Measurements from ENCODE around the gene LAS1L. TPM values are rescaled to one million over a fixed set of nuclear protein-coding genes. Genes with fewer than 3 reads are reported as not detected.
"Not testable (repeated sequence)": the region's sequence is repeated elsewhere in the genome, so short reads cannot be mapped to it uniquely, and the experiment has no call there.

The LAS1L gene
- total RNA-seq, 1 donor from 2014 or later = 10.9 TPM

- not testable (repeated sequence) for DNase-seq (ENCODE audit: low read depth in 2 of 2)
Observed at GRCh38 chrX:65518980-65519379, 15.6 kb downstream of the LAS1L start.

DNA sequence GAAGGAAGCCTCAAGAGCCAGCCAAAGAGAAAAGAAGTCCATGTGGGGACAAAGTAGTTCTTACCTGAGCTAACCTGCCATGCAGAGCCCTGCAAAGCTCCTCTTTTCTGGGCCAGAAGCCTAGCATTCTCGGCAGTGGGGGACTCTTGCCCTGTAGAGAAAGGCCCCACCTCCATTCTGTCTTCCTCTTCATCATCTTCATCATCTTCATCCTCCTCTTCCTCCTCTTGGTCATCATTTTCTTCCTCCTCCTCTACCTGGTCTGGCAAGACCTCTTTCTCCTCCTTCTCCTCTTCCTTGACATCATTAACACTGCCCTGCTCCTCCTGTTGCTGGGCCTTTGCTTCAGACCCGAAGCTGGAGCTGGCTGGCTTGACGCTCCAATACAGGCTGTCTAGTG lies 16.7 kb downstream of the LAS1L start:
- DNase-seq (ENCODE audit: low read depth in 2 of 2) = no peak

DNA sequence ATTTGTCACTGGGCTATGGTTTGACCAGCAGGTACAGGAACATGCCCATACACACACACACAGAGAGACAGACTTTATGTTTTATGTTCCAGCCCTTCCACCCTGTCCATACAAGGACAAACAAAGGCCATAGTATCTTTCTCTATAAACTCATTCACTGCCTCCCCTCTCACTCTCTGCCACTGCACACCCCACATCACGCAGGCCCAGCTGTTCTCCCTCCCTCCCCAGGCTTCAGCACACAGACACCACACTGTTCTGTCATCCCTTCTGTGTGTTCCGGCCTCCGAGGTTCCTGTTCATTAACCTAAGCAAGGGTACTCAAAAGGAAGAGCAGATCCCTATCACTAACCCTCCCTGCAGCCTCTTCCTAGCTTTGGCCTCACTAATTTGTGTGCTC lies 17.8 kb downstream of the LAS1L start:
- no peak for DNase-seq (ENCODE audit: low read depth in 2 of 2)

DNA sequence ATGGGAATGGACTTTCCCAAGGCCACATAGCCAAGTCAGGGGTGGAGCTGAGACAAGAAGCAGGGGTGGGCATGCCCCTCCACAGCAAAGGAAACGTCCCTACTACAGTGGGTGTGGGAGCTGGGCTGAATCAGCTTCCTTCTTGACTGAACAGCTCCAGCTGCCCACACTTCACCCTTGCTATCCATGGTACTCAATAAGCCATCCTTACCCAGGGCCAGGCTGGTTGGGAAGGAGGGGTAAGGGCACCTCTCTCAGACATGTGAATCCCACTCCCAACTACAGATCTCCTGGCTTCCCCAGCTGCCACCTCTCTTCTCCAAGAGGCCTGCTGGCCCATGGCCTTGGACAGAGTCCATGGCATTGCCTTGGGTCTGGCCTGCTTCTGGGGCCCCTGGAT lies 21.0 kb downstream of the LAS1L start:
- peak in 1 of 2 donors; percentile 5 for DNase-seq (ENCODE audit: low read depth in 2 of 2)

DNA sequence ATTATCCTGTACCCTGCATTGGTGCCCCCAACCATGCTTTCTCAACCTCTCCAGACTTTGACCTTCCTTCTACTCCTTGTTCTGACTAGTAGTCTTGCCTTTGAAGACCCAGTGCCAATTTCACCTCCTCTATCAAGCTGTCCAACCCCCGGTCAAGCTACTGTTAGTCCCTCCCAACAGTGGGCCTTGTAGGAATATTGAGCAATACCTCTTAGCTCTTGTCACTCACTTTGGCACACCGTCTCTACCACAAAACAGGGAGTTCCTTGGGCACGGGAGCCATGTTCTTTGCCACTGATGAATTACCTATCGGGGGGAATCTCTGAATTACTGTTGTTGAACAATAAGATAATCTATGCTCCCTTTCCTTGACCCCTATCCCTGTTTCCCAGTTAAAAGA lies 25.2 kb downstream of the LAS1L start:
- no peak for DNase-seq (ENCODE audit: low read depth in 2 of 2)

DNA sequence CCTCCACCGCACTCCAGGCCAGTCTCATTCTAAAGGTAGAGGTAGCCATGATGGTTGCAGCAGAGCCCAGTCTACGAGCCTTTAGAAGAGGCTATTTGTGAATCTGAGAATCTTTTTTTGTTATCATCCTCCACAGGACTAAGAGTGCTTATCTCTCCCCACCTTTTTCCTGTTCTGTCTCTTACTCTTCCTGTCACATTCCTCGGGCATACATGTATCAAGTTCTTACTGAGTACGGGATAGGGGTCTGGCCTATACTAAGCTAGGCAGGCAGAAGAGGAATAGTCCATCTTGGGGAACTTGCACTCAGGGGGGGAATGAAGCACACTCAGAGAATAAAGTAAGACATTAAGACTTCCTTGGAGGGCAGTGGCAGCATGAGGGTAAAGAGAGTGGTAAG lies 25.7 kb downstream of the LAS1L start:
- peak; percentile 12 to 21 for DNase-seq (ENCODE audit: low read depth in 2 of 2)

- no peak for DNase-seq (ENCODE audit: low read depth in 2 of 2)
Observed at GRCh38 chrX:65502618-65503017, 32.0 kb downstream of the LAS1L start.

- DNase-seq (ENCODE audit: low read depth in 2 of 2) = no peak
Observed at GRCh38 chrX:65493431-65493830, 41.2 kb downstream of the LAS1L start.

DNA sequence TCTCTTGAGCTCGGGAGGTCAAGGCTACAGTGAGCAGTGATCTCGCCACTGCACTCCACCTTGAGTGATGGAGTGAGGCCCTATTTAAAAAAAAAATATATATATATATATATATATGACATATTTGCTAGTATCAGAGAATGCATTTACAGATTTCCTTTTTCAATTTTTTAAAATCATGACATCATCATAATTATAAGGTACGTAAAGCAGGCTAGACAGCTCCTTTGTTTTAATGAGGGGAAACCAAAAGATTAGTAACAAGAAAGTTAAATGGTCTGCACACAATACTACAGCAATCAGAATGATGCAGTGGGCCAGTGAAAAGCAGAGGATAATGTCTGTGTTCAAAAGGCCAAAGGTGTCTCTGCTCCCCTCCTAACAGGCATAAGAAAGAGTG lies 43.0 kb downstream of the LAS1L start:
- DNase-seq (ENCODE audit: low read depth in 2 of 2) = no peak

GRCh38 chrX:65488495-65488894 lies 46.1 kb downstream of the LAS1L start:
- no peak for DNase-seq (ENCODE audit: low read depth in 2 of 2)

- no peak for DNase-seq (ENCODE audit: low read depth in 2 of 2)
Observed at GRCh38 chrX:65480960-65481359, 53.6 kb downstream of the LAS1L start.

- not testable (repeated sequence) for DNase-seq (ENCODE audit: low read depth in 2 of 2)
Observed at GRCh38 chrX:65479102-65479501, 55.5 kb downstream of the LAS1L start.

GRCh38 chrX:65476564-65476963 lies 58.0 kb downstream of the LAS1L start:
- DNase-seq (ENCODE audit: low read depth in 2 of 2) = no peak

GRCh38 chrX:65463550-65463949 lies 71.0 kb downstream of the LAS1L start:
- peak in 1 of 2 donors; percentile 1 for DNase-seq (ENCODE audit: low read depth in 2 of 2)

Other genes with a start within 250 kb of the LAS1L start
- 156 and 229 TPM in 2 replicates for gene MSN, start 132.9 kb upstream of the LAS1L start, total RNA-seq